ENCODE results near the gene CABP4. TPM values are rescaled to one million over a fixed set of nuclear protein-coding genes. Genes with fewer than 3 reads are reported as not detected.

CABP4 gene
- total and polyA plus RNA-seq, 10 of the 15 experiments (the other 5 are each of a cell fraction or from before 2014, with no cell fraction given): 0.04 to 0.41 (median 0.14) TPM; not detected in 2

- ChIA-PET CTCF (interaction anchor here (0.6 to 0.7 kb wide), 2 partner anchors 382 to 884 kb away, joined by 3 to 5 read pairs; no protein-coding TSS in a partner anchor), RAD21 (ENCODE audit: unreplicated experiment) (interaction anchor here (1.1 to 1.5 kb wide), 3 partner anchors 16 to 103 kb away, joined by 3 read pairs; no protein-coding TSS in a partner anchor), SMC1A (ENCODE audit: uncharacterized antibody, unreplicated experiment) (interaction anchor here (0.5 to 4.3 kb wide), 2 partner anchors 17 to 66 kb away, joined by 3 to 23 read pairs; partner anchors contain the start of gene PTPRCAP), POLR2A (interaction anchor here (0.5 to 1.3 kb wide), 4 partner anchors 17 to 151 kb away, joined by 3 to 4 read pairs (median 3); partner anchors contain the start of genes POLD4 and TBC1D10C)
- Histone ChIP-seq H3K4me3 (peak overlapping the region; percentile 94; the same call in 1 of the 2 replicates), H3K4me2 (ENCODE audit: control insufficient read depth, insufficient read depth) (peak overlapping the region; percentile 71), H3K27me3 (replicated peaks in 1 of 2; ENCODE audit: control insufficient read depth in 2 of 2, insufficient read depth in 2 of 2, low read length in 1 of 2) (no peaks in the 10 kb centered on the region), H3K4me1 (ENCODE audit: control insufficient read depth, insufficient read depth, low read length) (peaks cover 23% of the 10 kb centered on the region), H3K36me3 (ENCODE audit: control insufficient read depth in 2 of 2, insufficient read depth in 2 of 2, low read length in 1 of 2) (peaks cover 0 to 3% of the 10 kb centered on the region in 2 experiments; a peak in 2 of 4 replicates), H3K27ac (ENCODE audit: control insufficient read depth, insufficient read depth) (no peak overlapping the region), H3K9ac (ENCODE audit: control insufficient read depth, insufficient read depth, low read length) (peak overlapping the region; percentile 51), H4K20me1 (ENCODE audit: control insufficient read depth, insufficient read depth) (no peaks in the 10 kb centered on the region), H3K9me3 (replicated peaks; ENCODE audit: control insufficient read depth, insufficient read depth, low read length) (no peaks in the 10 kb centered on the region), H2AFZ (ENCODE audit: control insufficient read depth, low read depth, low read length) (no peak overlapping the region), H3K79me2 (ENCODE audit: control insufficient read depth, insufficient read depth, low read length) (peaks cover 32% of the 10 kb centered on the region)
- TF ChIP-seq STAT1 (conservative IDR thresholded peaks at IDR 0.05) (no peak), RAD51 (IDR thresholded peaks at IDR 0.05) (no peak), ZBTB40 (IDR thresholded peaks at IDR 0.05; ENCODE audit: borderline replicate concordance) (no peak), ZNF274 (IDR thresholded peaks at IDR 0.05; ENCODE audit: insufficient read depth, insufficient read length) (no peak)
- DNase-seq (ENCODE audit: low read depth, low spot score): no peak
- WGBS (ENCODE audit: insufficient coverage, insufficient replicate concordance, low lambda C conversion rate, missing lambda C conversion rate): 80% methylated on average over 18 of the region's 19 CpGs
- no peak for FAIRE-seq
- no peak for ATAC-seq
- intact Hi-C loops (cut with micrococcal nuclease; ENCODE audit: unreplicated experiment): no loop called here
- no TSS peak for BruUV-seq (replicated peaks)
- in situ Hi-C loops (cut with MboI): no loop called here
Measured at GRCh38 chr11:67503119-67504004, 48.2 kb downstream of the CABP4 start.

All from GM12878 (cell line).